HG03159 (cell line): ENCODE measurements around the gene FPR1.
"Not testable (repeated sequence)": the region's sequence is repeated elsewhere in the genome, so short reads cannot be mapped to it uniquely, and the experiment has no call there.

ENCODE experiments used
- ATAC-seq: cut with Tn5 transposase; IDR thresholded peaks from one replicate; pipeline ENCODE4 v1.9.1; 2021; ENCODE audit warnings: mild to moderate bottlenecking, moderate library complexity; ENCODE audit not compliant: unreplicated experiment

FPR1 gene

DNA sequence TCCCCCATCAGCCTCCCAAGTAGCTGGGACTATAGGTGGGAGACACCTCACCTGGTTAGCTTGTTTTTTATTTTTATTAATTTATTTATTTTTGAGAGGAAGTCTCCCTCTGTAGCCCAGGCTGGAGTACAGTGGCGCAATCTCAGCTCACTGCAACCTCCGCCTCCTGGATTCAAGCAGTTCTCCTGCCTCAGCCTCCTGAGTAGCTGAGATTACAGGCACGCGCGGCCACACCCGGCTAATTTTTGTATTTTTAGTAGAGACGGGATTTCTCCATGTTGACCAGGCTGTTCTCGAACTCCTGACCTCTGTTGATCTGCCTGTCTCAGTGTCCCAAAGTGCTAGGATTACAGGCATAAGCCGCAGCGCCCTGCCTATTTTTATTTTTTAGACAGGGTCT lies 13.2 kb downstream of the FPR1 start:
- ATAC-seq = not testable (repeated sequence)

DNA sequence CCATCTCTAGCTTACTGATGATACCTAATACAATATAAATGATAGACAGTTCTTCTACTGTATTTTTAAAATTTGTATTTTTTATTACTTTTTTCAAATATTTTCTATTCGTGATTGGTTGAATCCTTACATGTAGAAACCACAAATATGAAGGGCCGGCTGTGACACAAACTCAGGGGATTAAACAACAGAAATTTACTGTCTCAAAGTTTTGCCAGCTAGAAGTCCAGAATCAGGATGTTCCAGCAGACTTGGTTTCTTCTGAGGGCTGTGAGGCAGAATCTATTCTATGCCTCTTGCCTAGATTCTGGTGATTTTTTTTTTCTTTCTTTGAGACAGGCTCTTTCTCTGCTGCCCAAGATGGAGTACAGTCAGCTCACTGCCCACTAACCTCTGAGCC lies 13.8 kb downstream of the FPR1 start:
- ATAC-seq = no peak

DNA sequence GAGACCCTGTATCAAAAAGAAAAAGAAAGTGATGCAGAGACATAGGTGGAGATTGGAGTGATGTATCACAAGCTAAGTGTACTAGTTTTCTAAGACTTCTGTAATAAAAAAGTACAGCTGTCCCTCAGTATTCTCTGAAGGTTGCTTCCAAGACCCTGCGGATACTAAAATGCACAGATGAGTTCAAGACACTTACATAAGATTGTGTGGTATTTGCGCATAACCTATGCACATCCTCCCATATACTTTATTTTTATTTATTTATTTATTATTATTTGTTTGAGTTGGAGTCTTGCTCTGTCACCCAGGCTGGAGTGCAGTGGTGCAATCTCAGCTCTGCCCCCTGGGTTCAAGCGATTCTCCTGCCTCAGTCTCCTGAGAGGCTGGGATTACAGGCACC lies 14.3 kb downstream of the FPR1 start:
- ATAC-seq = no peak

DNA sequence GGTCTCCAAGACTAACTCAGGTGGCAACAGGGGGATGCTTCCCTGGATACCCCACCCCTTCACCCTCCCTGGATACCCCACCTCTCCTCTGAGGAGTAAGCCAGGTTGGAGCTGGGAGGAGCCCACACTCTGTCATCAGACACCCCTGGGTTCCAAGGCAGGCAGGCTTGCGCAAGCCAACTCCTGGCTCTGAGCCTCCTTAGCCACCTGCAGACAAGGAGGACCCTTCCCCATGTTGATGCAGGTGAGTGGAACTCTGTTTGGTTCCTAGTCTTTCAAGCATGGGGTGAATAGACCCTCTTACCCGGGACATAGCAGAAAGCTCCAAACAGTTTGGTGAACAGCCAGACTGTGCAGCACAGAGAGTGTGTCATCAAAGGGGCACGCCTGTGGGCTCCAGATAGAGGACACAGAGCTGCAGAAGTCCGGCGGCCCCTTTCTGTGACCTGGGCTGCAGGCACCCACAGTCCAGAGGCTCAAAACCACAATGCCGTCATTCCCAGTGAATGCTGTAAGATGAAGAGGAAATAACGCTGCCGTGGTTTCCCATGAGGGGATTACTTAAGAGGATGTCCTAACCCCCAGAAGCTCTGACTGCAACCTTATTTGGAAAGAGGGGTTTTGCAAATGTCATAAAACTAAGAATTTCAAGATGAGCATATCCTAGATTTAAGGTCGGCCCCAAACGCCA lies 15.8 kb downstream of the FPR1 start:
- no peak for ATAC-seq

DNA sequence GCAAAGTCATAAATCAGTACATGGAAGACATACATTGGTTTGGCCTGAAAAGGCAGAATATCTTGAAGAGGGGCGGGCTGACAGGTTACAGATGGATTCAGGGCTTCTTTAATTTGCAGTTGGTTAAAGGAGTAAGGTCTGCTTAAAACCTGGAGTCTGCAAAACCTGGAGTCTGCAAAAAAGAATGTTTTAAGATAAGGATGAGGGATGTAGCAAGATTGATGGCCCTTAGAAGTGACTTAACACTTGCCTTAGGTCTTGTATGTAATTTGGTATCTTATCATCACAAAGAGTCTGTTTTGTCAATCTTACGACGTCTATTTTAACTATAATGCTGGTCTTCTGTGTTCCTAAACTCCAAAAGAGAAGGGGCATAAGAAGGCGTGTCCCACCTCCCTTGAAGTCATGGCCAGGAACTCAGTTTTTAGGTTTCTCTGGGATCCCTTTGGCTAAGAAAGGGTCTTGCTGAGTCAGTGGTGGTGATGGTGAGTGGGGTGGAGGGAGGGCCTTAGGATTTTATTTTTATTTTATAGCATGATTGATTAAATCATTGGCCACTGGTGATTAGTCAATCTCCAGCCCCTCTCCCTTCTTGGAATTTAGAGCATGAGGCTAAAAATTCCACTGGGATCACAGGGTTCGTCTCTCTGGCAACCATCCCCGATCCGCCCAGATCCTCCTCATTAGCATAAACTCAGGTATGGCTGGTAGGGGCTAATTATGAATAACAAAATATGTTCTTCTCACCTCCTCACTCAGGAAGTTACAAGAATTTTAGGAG lies 17.7 kb downstream of the FPR1 start:
- ATAC-seq = no peak

DNA sequence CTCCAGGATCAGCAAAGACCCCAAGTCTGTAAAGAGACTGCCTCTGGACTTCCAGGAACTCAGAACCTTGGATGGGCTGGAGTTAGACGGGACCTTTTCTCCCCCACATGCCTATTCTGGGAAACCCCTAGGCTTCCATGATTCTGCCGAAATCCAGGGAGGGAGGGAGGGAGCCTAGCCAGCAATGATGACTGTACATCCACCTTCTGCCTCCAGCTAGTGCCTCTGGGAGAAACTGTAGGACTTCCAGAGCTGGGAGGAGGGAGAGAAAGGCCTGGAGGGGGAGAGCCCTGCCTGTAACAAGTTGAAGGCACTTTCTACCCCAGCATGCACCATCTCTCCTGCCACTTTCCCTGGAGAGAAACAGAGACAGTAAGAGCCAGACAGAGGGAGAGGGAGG lies 21.9 kb downstream of the FPR1 start:
- ATAC-seq = no peak

DNA sequence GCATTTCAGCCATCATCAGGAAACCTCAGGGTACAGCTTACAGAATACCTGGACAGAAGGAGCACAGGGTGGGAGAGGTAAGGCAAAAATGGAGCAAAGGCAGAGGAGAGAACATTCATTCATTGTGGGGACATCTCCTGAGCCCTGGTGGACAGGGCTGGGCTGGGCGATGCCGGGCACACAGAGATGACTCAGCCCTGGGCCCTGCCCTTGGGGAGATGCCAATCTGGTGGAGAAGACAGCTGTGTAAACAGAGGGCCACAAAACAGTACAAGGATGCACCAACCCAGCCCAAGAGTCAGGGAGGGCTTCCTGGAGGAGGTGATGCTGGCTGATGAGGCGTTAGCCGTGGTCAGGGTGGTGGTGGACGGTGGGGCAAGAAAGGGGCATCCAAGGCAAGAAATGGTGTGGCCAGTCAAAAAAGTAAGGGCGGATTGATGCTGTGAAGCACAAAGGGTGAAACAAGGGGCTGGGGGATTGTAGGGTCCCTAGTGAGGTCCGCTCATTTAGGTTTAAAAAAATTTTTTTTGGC lies 24.3 kb downstream of the FPR1 start:
- no peak for ATAC-seq

DNA sequence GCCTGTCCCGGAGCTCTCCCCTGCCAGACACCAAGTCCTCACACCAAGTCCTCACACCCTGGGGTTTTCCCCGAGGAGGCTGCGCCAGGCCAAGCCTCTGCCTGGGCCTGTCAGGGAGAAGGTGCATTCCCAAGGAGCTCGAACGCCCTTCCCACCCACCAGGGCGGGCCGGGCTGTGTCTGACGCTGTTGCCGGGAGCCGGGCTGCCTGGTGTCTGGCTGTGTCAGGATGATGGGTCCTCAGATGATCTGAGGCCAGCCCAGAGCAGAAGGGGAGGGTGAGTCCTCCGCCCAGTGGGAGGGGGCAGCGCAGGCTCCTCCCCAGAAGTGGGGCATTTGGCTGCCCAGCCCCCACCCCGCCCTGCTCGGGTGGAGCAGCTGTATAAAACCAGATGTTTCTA lies 25.6 kb downstream of the FPR1 start:
- ATAC-seq = no peak

DNA sequence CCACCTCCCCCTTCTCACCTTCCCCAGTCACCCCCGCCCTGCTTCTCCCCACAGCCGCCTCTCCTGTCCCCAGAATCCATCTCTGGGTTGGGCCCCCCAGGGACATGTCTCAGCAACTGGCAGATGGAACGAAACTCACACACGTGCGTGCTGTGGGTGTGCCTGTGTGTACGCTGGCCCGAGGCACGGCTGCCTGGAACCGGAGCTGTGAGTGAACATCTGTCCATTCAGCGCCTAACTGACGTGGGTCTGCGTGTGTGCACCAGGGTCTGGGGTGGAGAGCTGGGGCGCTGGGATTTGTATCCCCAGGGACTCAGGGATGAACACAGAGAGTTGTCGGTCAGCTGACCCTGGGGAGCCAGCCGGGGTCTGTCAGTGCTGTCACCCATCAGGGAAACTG lies 27.1 kb downstream of the FPR1 start:
- ATAC-seq = no peak

DNA sequence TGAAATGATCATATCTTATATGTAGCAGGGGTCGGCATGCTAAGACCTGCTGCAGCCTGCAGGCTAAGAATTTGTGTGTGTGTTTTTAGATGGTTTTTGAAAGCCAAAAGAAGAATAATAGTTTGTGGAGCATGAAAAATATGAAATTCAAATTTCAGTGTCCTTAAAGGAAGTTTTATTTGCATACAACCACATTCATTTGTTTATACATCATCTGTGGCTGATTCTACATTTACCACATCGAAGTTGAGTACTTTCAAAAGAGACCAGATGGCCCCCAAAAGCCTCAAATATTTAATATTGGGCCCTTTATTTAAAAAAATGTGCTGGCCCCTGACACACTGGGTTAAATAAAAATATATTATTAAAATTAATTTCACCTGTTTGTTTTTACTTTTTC lies 29.2 kb downstream of the FPR1 start:
- no peak for ATAC-seq

DNA sequence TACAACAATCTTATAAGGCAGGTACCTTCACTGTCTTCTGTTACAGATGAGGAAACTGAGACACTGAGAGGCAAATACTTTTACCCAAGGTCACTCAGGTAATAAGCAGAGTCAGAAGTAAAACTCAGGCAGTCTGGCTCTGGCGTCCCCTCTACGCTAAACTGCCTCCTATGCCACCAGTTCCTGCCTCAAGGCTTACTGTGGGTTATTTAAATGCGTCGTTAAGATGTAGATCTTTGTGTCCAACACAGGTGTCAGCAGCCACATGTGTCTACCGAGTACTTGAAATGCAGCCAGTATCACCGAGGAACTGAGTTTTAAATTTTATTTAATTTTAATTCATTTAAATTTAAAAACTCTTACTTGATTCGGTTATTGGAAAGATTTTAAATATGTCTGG lies 29.8 kb downstream of the FPR1 start:
- no peak for ATAC-seq

DNA sequence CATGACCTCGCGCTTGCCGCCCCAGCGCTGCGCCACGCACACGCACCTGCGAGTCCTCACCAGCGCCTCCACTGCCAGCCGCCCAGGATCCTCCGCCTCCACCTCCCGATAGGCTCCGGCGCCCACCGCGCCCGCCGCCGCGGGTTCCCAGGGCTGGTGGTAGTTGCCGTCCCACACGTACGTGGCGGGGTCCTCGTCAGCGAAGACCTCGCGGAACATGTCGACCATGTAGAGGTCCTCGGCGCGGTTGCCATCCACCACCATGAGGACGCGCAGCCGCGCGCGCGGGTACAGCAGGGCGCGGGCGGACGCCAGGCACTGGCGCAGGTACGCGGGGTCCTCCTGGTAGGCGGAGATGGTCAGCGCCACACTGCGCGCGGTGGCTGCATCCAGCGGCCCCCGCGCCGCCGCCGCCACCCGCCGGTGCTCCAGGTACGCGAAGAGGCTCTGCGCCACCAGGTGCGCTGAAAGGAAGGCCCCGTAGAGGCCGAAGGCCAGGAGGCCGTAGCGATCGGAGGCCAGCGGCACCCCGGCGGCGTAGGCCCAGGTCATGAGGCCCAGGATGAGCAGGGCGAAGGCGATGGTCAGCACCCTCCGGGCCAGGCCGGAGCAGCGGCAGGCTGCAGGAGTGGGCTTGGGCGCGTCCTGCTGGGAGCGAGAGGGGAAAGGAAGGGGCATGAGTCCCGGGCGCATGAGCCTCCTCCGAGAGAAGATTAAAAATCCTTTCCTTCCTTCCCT lies 32.3 kb downstream of the FPR1 start:
- ATAC-seq = no peak

DNA sequence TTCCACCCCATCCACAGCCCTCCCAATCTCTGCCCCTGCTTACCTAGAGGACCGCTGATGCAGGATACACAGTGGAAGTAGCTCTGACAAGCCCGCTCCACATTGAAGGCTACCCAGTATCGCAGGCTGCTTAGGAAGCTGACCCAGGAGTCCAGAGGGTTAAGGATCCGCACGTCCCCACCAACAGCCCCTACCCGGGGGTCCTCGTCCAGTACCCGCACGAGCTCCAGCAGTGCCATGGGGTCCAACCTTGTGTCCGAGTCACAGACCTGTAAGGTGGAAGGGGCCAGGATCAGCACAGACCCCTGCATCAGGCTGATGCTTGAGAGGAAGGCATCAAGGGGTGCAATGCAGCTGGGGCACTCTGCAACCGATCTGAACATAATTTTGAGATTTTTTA lies 34.8 kb downstream of the FPR1 start:
- ATAC-seq = no peak

DNA sequence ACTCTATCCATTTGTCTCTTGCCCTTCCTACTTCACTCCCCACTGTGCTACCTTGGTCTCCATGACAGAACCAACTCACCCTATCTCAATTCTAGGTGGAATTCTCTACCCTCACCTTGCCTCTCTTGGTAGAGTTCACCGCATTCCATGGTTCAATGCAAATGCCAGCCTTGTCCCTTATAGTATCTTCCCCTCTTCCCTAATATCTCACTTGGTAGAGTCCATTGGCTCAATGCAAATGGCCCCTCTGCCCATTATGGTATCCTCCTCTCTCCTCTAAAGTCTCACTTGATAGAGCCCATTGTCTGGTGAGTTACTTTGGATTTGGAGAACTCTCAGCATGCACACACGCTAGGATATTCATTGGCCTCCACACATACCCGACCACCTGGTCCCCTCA lies 35.8 kb downstream of the FPR1 start:
- no peak for ATAC-seq

DNA sequence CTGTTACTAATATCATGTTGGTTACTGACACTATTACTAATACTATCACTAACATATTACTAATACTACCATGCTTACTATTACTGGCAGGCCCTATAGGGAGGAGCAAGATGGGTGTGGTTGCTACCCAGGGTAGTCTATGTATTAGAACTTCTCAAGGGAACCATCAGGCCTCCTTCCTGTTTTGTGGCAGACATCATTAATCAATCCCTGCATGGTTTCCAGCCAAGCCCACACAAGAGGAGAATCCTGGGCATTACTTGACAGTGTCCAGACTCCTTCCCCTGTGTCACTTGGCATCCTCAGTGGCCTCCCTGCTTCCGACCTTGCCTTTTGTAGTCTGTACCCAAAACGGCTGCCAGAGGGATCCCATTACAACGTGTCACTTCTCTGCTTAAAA lies 36.8 kb downstream of the FPR1 start:
- ATAC-seq = no peak

DNA sequence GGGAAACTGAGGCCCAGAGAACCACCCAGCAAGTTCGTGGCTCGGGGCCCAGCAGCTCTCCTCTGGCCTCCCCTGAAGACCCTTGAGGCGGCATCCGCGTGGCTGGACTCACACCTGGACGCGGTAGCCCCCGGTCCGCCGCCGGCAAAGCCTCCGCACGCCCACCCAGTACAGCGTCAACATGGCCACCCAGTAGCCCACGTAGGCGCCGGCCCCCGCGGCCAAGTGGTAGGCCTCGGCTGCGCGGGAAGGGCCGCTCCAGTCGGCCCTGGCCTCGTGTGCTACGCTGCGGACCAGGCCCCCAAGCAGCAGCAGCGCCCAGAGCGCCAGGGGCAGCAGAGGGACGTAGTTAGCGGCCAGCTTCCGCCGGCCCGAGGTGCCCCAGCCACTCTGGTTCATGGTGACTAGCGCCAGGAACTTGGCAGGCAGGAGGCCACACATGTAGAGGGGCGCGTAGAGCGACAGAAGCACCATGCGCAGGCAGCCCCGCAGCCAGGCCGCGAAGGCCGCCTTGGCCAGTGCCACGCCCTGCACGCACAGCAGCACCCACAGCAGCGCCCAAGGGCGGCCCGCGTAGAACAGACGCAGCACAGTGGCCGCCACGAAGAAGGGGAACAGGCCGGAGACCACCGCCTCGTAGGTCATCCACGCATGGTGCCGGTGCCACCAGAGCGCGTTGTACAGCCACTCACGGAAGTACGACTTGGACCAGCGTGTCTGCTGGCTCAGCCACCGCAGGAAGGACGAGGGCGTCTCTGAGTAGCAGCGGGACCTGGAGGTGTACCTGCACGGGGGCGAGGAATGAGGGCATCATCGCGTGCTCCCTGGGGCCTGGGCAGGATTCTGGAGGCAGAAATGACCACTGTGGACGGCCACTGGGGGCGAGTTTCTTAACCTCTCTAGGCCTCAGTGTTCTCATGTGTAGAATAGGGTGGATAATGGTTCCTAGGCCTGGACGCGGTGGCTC lies 38.1 kb downstream of the FPR1 start:
- no peak for ATAC-seq

DNA sequence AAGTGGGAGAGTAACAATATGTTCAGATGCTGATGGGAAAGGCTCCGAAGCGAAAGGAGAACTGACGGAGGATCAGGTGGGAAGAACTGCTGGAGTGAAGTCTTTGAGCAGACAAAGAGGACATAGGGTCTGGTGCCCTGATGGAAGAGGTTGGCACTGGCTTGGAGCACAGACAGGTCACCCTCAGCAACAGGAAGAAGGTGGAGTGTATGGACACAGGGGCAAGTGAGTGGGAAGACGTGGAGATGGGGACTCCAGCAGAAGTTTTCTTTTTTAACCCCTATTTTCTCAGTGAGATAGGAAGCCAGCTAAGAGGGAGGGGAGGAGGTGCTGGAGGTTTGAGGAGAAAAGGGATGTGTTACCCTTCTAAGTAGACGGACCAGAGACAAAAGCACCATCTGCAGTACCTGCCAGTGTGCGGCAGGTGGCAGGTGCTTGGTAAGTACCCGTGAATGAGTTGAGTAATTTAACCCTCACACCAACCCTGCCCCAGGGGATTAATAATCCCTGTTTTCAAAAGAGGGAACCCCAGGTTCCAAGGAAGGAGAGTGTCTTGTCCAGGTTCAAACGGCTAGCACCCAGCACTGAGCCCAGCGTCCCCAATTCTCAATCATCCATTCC lies 39.1 kb downstream of the FPR1 start:
- no peak for ATAC-seq

DNA sequence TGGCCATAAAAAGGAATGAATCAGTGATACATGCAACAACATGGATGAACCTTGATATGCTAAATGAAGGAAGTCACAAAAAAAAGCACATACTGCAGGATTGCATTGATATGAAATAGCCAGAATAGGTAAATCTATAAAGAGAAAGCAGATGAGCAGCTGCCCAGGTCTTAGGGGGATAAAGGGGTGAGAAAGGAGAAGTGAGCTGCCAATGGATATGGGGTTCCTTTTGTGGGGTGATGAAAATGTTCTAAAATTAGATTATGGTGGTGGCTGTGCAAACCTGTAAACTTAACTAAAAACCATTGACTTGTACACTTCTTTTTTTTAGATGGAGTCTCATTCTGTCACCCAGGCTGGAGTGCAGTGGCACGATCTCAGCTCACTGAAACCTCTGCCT lies 40.0 kb downstream of the FPR1 start:
- no peak for ATAC-seq

DNA sequence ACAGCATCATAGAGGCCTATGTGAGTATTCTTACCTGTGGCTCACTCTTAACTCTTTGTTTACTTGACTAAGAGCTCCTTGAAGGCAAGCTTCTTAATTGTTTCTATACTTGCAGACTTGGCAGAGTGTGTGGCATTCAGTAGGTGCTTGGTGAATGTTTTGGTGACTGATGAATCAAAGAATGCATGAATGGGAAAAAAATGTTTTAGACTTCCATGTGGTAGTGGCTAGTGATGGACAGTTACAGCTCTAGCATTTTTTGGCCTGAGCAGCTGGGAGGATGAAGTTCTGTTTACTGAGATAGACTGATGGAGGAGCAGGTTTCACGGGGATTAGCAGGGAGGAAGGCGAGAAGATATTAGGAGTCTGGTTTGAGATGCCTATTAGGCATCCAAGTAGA lies 41.5 kb downstream of the FPR1 start:
- ATAC-seq = no peak

DNA sequence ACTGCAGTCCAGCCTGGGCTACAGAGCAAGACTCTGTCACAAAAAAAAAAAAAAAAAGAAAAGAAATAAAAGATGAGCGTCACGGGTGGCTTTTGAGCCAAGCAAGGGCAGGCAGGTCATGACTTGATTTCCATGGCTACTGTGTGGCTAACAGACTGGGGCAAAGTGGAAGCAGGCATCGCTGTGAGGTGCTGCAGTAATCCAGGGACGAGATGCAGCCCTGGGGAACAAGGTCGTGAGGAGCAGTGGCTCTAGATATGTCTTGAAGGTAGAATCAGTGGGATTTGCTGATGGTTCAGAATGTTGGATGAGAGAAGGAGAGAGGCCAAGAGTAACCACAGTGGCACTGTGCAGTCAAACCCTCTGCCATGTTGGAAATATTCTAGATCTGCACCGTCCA lies 42.1 kb downstream of the FPR1 start:
- ATAC-seq = no peak
